ENCODE data around the gene MYBBP1A. TPM values are rescaled to one million over a fixed set of nuclear protein-coding genes. Genes with fewer than 3 reads are reported as not detected.

MYBBP1A gene
- total and polyA plus RNA-seq, 10 donors, result 24.7 to 71.2 (median 51.5) TPM

- 67 to 73% (median 69%) methylated on average over 17 of the region's 17 CpGs for WGBS, 5 donors
- intact Hi-C loops (cut with DNase I; ENCODE audit: low total_unique reads), result no loop called here
- peak overlapping the region; percentile 72 to 100 (median 96) for H3K4me3 ChIP-seq
- H3K36me3 ChIP-seq, result peaks cover 3 to 30% (median 26%) of the 10 kb centered on the region in 6 donors
- no peaks in the 10 kb centered on the region for H3K27me3 ChIP-seq (replicated peaks in 1 of 7)
- TF ChIP-seq CTCF (IDR thresholded peaks at IDR 0.05 in 8 of 11, conservative IDR thresholded peaks at IDR 0.05 in 3 of 11) (no peak), POLR2A (IDR thresholded peaks at IDR 0.05) (no peak), POLR2AphosphoS5 (IDR thresholded peaks at IDR 0.05) (no peak)
- H3K9me3 ChIP-seq, result no peaks in the 10 kb centered on the region
- peak overlapping the region; percentile 71 to 95 (median 90) for H3K27ac ChIP-seq
- H3K4me1 ChIP-seq, result peaks cover 11 to 47% (median 27%) of the 10 kb centered on the region in 6 donors
- peak; percentile 72 for DNase-seq
Observed at GRCh38 chr17:4555873-4556759, 932 bp upstream of the MYBBP1A start.

- DNase-seq, result no peak
- WGBS, 5 donors, result 15 to 22% (median 16%) methylated on average over 16 to 18 of the region's 18 CpGs
Observed at GRCh38 chr17:4554441-4554996, 665 bp downstream of the MYBBP1A start.

GRCh38 chr17:4553669-4554068 is 1.5 kb downstream of the MYBBP1A start:
- Histone ChIP-seq H3K9me3 (no peaks in the 10 kb centered on the region), H3K36me3 (peaks cover 3 to 55% (median 50%) of the 10 kb centered on the region in 6 donors), H3K27ac (no peak overlapping the region), H3K27me3 (replicated peaks in 1 of 7) (no peaks in the 10 kb centered on the region), H3K4me1 (peaks cover 11 to 44% (median 27%) of the 10 kb centered on the region in 6 donors), H3K4me3 (peak overlapping the region in 5 of 8 donors; percentile 72 to 100 (median 95))
- no peak for TF ChIP-seq POLR2AphosphoS5 (IDR thresholded peaks at IDR 0.05)
- 72 to 89% (median 82%) methylated on average over 9 of the region's 9 CpGs for WGBS, 5 donors
- intact Hi-C loops (cut with DNase I; ENCODE audit: low total_unique reads), result no loop called here
- DNase-seq, result peak; percentile 64

More at GRCh38 chr17:4554441-4554996, 665 bp downstream of the MYBBP1A start:
- peak overlapping the region; percentile 72 to 100 (median 96) for H3K4me3 ChIP-seq
- intact Hi-C loops (cut with DNase I; ENCODE audit: low total_unique reads), result no loop called here
- no peaks in the 10 kb centered on the region for H3K9me3 ChIP-seq
- no peaks in the 10 kb centered on the region for H3K27me3 ChIP-seq (replicated peaks in 1 of 7)
- peak overlapping the region in 7 of 8 donors; percentile 30 to 95 (median 90) for H3K27ac ChIP-seq
- H3K4me1 ChIP-seq, result peaks cover 11 to 47% (median 27%) of the 10 kb centered on the region in 6 donors
- peaks cover 3 to 46% (median 41%) of the 10 kb centered on the region in 6 donors for H3K36me3 ChIP-seq
- TF ChIP-seq CTCF (IDR thresholded peaks at IDR 0.05 in 8 of 11, conservative IDR thresholded peaks at IDR 0.05 in 3 of 11) (no peak), POLR2A (IDR thresholded peaks at IDR 0.05) (no peak), POLR2AphosphoS5 (IDR thresholded peaks at IDR 0.05) (no peak)

GRCh38 chr17:4551796-4552525 is 3.2 kb downstream of the MYBBP1A start:
- DNase-seq, result peak; percentile 70

More at GRCh38 chr17:4551796-4552525, 3.2 kb downstream of the MYBBP1A start:
- WGBS, 5 donors, result 94 to 97% (median 95%) methylated on average over 17 to 27 of the region's 27 CpGs
- TF ChIP-seq POLR2AphosphoS5 (IDR thresholded peaks at IDR 0.05), result no peak
- no peak for TF ChIP-seq CTCF (IDR thresholded peaks at IDR 0.05 in 8 of 11, conservative IDR thresholded peaks at IDR 0.05 in 3 of 11)
- Histone ChIP-seq H3K4me3 (no peak overlapping the region), H3K4me1 (peaks cover 11 to 44% (median 27%) of the 10 kb centered on the region in 6 donors), H3K27ac (no peak overlapping the region), H3K36me3 (peaks cover 3 to 72% (median 67%) of the 10 kb centered on the region in 6 donors), H3K27me3 (replicated peaks in 1 of 7) (no peaks in the 10 kb centered on the region), H3K9me3 (no peaks in the 10 kb centered on the region)
- intact Hi-C loops (cut with DNase I; ENCODE audit: low total_unique reads), result no loop called here
